ENCODE data around the gene ZNRF3.
"Not testable (repeated sequence)": the region's sequence is repeated elsewhere in the genome, so short reads cannot be mapped to it uniquely, and the experiment has no call there.

ZNRF3 gene

GRCh38 chr22:28908810-28909209 lies 25.4 kb downstream of the ZNRF3 start:
- DNase-seq: not testable (repeated sequence)

- no peak for DNase-seq
Measured at GRCh38 chr22:28909375-28909774, 26.0 kb downstream of the ZNRF3 start.

GRCh38 chr22:28910569-28911303 lies 27.4 kb downstream of the ZNRF3 start:
- peak in 1 of 14 donors; percentile 64 for DNase-seq

GRCh38 chr22:28911304-28911690 lies 27.9 kb downstream of the ZNRF3 start:
- DNase-seq: no peak

- DNase-seq: peak in 1 of 14 donors; percentile 31
Measured at GRCh38 chr22:28911777-28912669, 28.7 kb downstream of the ZNRF3 start.

- no peak for DNase-seq
Measured at GRCh38 chr22:28914201-28914600, 30.8 kb downstream of the ZNRF3 start.

GRCh38 chr22:28915969-28916368 lies 32.6 kb downstream of the ZNRF3 start:
- no peak for DNase-seq

GRCh38 chr22:28917747-28918549 lies 34.6 kb downstream of the ZNRF3 start:
- peak in 2 of 14 donors; percentile 33 to 69 for DNase-seq

- DNase-seq: peak in 1 of 14 donors; percentile 53
Measured at GRCh38 chr22:28918550-28919271, 35.3 kb downstream of the ZNRF3 start.

- no peak for DNase-seq
Measured at GRCh38 chr22:28920757-28921584, 37.6 kb downstream of the ZNRF3 start.

GRCh38 chr22:28921585-28921879 lies 38.2 kb downstream of the ZNRF3 start:
- DNase-seq: no peak

GRCh38 chr22:28922540-28923244 lies 39.3 kb downstream of the ZNRF3 start:
- no peak for DNase-seq

GRCh38 chr22:28923826-28924732 lies 40.7 kb downstream of the ZNRF3 start:
- DNase-seq: peak in 5 of 14 donors; percentile 13 to 42 (median 26)

GRCh38 chr22:28925916-28926315 lies 42.5 kb downstream of the ZNRF3 start:
- no peak for DNase-seq

- no peak for DNase-seq
Measured at GRCh38 chr22:28927630-28928029, 44.3 kb downstream of the ZNRF3 start.

- DNase-seq: no peak
Measured at GRCh38 chr22:28929197-28929596, 45.8 kb downstream of the ZNRF3 start.

GRCh38 chr22:28930357-28931007 lies 47.1 kb downstream of the ZNRF3 start:
- no peak for DNase-seq

GRCh38 chr22:28931844-28932567 lies 48.6 kb downstream of the ZNRF3 start:
- DNase-seq: peak in 1 of 14 donors; percentile 45
